Measurements from ENCODE around the gene SSRP1. TPM values are rescaled to one million over a fixed set of nuclear protein-coding genes. Genes with fewer than 3 reads are reported as not detected.

The SSRP1 gene
- total RNA-seq, 8 experiments from 2014 or later = 64.9 to 164 (median 101) TPM

- H3K4me1 ChIP-seq (replicated peaks in 1 of 2) = peaks cover 18 to 22% of the 10 kb centered on the region in 2 donors
- in situ Hi-C loops (cut with MboI; ENCODE audit: low pct_unique_long_range_greater_than_20kb in 2 of 9, low sequenced_read_pairs in 9 of 9, unreplicated experiment in 9 of 9) = loop anchor here in 2 of 9 experiments (25.0 kb wide), 2 partner anchors 129 to 179 kb away; partner anchors contain the start of genes RTN4RL2 (in 1 of the 2) and SLC43A1 (in 1 of the 2)
- no peak overlapping the region for H3K27ac ChIP-seq
- no peak overlapping the region for H3K4me3 ChIP-seq
- ATAC-seq (replicated peaks in 6 of 8) = no peak
- 100% methylated on average over 1 to 5 of the region's 11 CpGs; no CpG with 5 or more reads in 4 of the 10 experiments for WGBS, 10 experiments
Measured at GRCh38 chr11:57332694-57333440, 2.8 kb downstream of the SSRP1 start.

- no peak overlapping the region for H3K27ac ChIP-seq
- WGBS, 10 experiments = 73 to 100% (median 97%) methylated on average over 1 to 7 of the region's 14 CpGs; no CpG with 5 or more reads in 3 of the 10 experiments
- in situ Hi-C loops (cut with MboI; ENCODE audit: low pct_unique_long_range_greater_than_20kb in 2 of 9, low sequenced_read_pairs in 9 of 9, unreplicated experiment in 9 of 9) = loop anchor here in 2 of 9 experiments (25.0 kb wide), 2 partner anchors 131 to 181 kb away; partner anchors contain the start of genes RTN4RL2 (in 1 of the 2) and SLC43A1 (in 1 of the 2)
- no peak overlapping the region for H3K4me3 ChIP-seq
- peaks cover 15% of the 10 kb centered on the region in 2 donors for H3K4me1 ChIP-seq (replicated peaks in 1 of 2)
- ATAC-seq (replicated peaks in 6 of 8) = no peak
Measured at GRCh38 chr11:57331720-57332119, 4.0 kb downstream of the SSRP1 start.

- 80 to 100% (median 98%) methylated on average over 1 to 6 of the region's 9 CpGs; no CpG with 5 or more reads in 4 of the 10 experiments for WGBS, 10 experiments
- in situ Hi-C loops (cut with MboI; ENCODE audit: low pct_unique_long_range_greater_than_20kb in 2 of 9, low sequenced_read_pairs in 9 of 9, unreplicated experiment in 9 of 9) = loop anchor here in 2 of 9 experiments (25.0 kb wide), 2 partner anchors 132 to 182 kb away; partner anchors contain the start of genes RTN4RL2 (in 1 of the 2) and SLC43A1 (in 1 of the 2)
- ATAC-seq (replicated peaks in 6 of 8) = no peak
- no peak overlapping the region for H3K4me3 ChIP-seq
- H3K4me1 ChIP-seq (replicated peaks in 1 of 2) = peaks cover 17% of the 10 kb centered on the region in 2 donors
- H3K27ac ChIP-seq = no peak overlapping the region
Measured at GRCh38 chr11:57330029-57330428, 5.7 kb downstream of the SSRP1 start.

DNA sequence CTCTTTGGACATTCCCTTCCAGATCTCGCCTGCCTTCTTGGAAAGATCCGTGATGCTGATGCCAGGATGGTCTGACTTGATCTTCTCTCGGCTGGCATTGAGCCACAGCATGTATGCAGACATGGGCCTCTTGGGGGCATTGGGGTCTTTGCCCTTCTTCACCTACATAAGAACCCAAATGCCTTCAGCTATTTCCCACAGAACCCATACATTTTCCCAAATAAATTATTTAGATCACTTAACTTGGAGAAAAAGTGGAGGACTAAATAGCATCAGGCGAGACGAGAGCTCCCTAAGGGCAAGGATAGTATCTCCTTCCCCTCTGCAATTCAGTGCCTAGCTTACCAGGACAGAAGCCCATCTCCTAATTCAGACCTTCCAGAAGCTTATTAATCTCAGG, 8.0 kb downstream of the SSRP1 start:
- 95 to 100% (median 100%) methylated on average over 1 to 5 of the region's 5 CpGs; no CpG with 5 or more reads in 4 of the 10 experiments for WGBS, 10 experiments
- no peak overlapping the region for H3K27ac ChIP-seq
- in situ Hi-C loops (cut with MboI; ENCODE audit: low pct_unique_long_range_greater_than_20kb in 2 of 9, low sequenced_read_pairs in 9 of 9, unreplicated experiment in 9 of 9) = loop anchor here in 2 of 9 experiments (25.0 kb wide), 2 partner anchors 135 to 185 kb away; partner anchors contain the start of genes RTN4RL2 (in 1 of the 2) and SLC43A1 (in 1 of the 2)
- ATAC-seq (replicated peaks in 6 of 8) = no peak
- H3K4me1 ChIP-seq (replicated peaks in 1 of 2) = peaks cover 16 to 18% of the 10 kb centered on the region in 2 donors
- no peak overlapping the region for H3K4me3 ChIP-seq

- WGBS, 10 experiments = 10 to 69% (median 60%) methylated on average over 1 to 4 of the region's 6 CpGs; no CpG with 5 or more reads in 4 of the 10 experiments
- H3K4me3 ChIP-seq = peak overlapping the region; percentile 57 to 97 (median 86)
- H3K4me1 ChIP-seq (replicated peaks in 1 of 2) = peaks cover 29 to 33% of the 10 kb centered on the region in 2 donors
- H3K27ac ChIP-seq = peak overlapping the region; percentile 76 to 97
- in situ Hi-C loops (cut with MboI; ENCODE audit: low pct_unique_long_range_greater_than_20kb in 2 of 9, low sequenced_read_pairs in 9 of 9, unreplicated experiment in 9 of 9) = loop anchor here in 2 of 9 experiments (25.0 kb wide), 2 partner anchors 137 to 187 kb away; partner anchors contain the start of genes RTN4RL2 (in 1 of the 2) and SLC43A1 (in 1 of the 2)
- peak in 1 of 8 experiments; percentile 1 for ATAC-seq (replicated peaks in 6 of 8)
Measured at GRCh38 chr11:57325735-57326048, 10.0 kb downstream of the SSRP1 start.

GRCh38 chr11:57324886-57325734, 10.6 kb downstream of the SSRP1 start, which contains the start of gene TNKS1BP1:
TSS of gene TNKS1BP1 (minus strand) at chr11:57324952. CDS start at chr11:57321885, 3,067 bp downstream.
- Histone ChIP-seq H3K4me1 (replicated peaks in 1 of 2) (peaks cover 29 to 33% of the 10 kb centered on the region in 2 donors), H3K27ac (peak within 1 kb of the TSS; percentile 91 to 97), H3K4me3 (peak within 1 kb of the TSS; percentile 57 to 97 (median 86))
- WGBS, 10 experiments = 1 to 16% (median 6%) methylated on average over 7 to 23 of the region's 61 CpGs; no CpG with 5 or more reads in 5 of the 10 experiments
- ATAC-seq (replicated peaks in 6 of 8) = peak; percentile 69 to 90 (median 86)
- in situ Hi-C loops (cut with MboI; ENCODE audit: low pct_unique_long_range_greater_than_20kb in 2 of 9, low sequenced_read_pairs in 9 of 9, unreplicated experiment in 9 of 9) = loop anchor here in 3 of 9 experiments (25.0 kb wide), 3 partner anchors 137 to 187 kb away; partner anchors contain the start of genes RTN4RL2 (in 1 of the 3) and SLC43A1 (in 1 of the 3)

- H3K27ac ChIP-seq = peak overlapping the region; percentile 91 to 97
- in situ Hi-C loops (cut with MboI; ENCODE audit: low pct_unique_long_range_greater_than_20kb in 2 of 9, low sequenced_read_pairs in 9 of 9, unreplicated experiment in 9 of 9) = loop anchor here in 1 of 9 experiments (25.0 kb wide), 1 partner anchor 162 kb away; no protein-coding TSS in a partner anchor
- peak; percentile 0 to 48 (median 36) for ATAC-seq (replicated peaks in 6 of 8)
- H3K4me1 ChIP-seq (replicated peaks in 1 of 2) = peaks cover 29 to 33% of the 10 kb centered on the region in 2 donors
- H3K4me3 ChIP-seq = peak overlapping the region; percentile 57 to 97 (median 86)
- WGBS, 10 experiments = no CpG with 5 or more reads among the region's 64 CpGs
Measured at GRCh38 chr11:57324154-57324885, 11.4 kb downstream of the SSRP1 start.

DNA sequence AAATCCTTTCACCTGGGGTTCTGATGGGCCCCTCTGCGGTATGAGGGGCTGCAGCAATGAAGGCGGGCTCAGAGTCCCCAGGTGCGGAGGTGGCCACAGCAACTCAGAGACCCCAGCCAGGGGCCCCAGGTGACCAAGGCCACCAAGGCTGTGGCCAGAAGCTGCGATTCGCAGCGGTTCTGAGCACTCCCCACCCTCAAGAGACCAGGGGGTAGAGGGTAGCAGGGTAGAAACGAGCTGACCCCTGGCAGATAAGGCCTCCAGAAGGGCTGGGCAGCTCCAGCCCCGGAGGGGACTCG, 11.9 kb downstream of the SSRP1 start:
- H3K4me3 ChIP-seq = peak overlapping the region; percentile 57 to 97 (median 86)
- no peak for ATAC-seq (replicated peaks in 6 of 8)
- H3K4me1 ChIP-seq (replicated peaks in 1 of 2) = peaks cover 29 to 33% of the 10 kb centered on the region in 2 donors
- 20% methylated on average over 3 of the region's 9 CpGs; no CpG with 5 or more reads in 9 of the 10 experiments for WGBS, 10 experiments
- in situ Hi-C loops (cut with MboI; ENCODE audit: low pct_unique_long_range_greater_than_20kb in 2 of 9, low sequenced_read_pairs in 9 of 9, unreplicated experiment in 9 of 9) = loop anchor here in 1 of 9 experiments (25.0 kb wide), 1 partner anchor 162 kb away; no protein-coding TSS in a partner anchor
- peak overlapping the region; percentile 91 to 97 for H3K27ac ChIP-seq

- in situ Hi-C loops (cut with MboI; ENCODE audit: low pct_unique_long_range_greater_than_20kb in 2 of 9, low sequenced_read_pairs in 9 of 9, unreplicated experiment in 9 of 9) = loop anchor here in 1 of 9 experiments (25.0 kb wide), 1 partner anchor 161 kb away; no protein-coding TSS in a partner anchor
- H3K27ac ChIP-seq = peak overlapping the region; percentile 91 to 97
- 0 to 100% (median 28%) methylated on average over 1 to 2 of the region's 3 CpGs; no CpG with 5 or more reads in 6 of the 10 experiments for WGBS, 10 experiments
- H3K4me3 ChIP-seq = peak overlapping the region; percentile 57 to 97 (median 86)
- ATAC-seq (replicated peaks in 6 of 8) = no peak
- H3K4me1 ChIP-seq (replicated peaks in 1 of 2) = peaks cover 29 to 37% of the 10 kb centered on the region in 2 donors
Measured at GRCh38 chr11:57323167-57323854, 12.4 kb downstream of the SSRP1 start.

- peak; percentile 31 to 56 (median 41) for ATAC-seq (replicated peaks in 6 of 8)
- H3K27ac ChIP-seq = peak overlapping the region; percentile 33 to 97
- WGBS, 10 experiments = 0 to 12% (median 0%) methylated on average over 1 to 5 of the region's 13 CpGs; no CpG with 5 or more reads in 5 of the 10 experiments
Measured at GRCh38 chr11:57322256-57323166, 13.2 kb downstream of the SSRP1 start.

More at GRCh38 chr11:57322256-57323166, 13.2 kb downstream of the SSRP1 start:
- H3K4me3 ChIP-seq = peak overlapping the region in 4 of 5 donors; percentile 57 to 97 (median 88)
- H3K4me1 ChIP-seq (replicated peaks in 1 of 2) = peaks cover 29 to 45% of the 10 kb centered on the region in 2 donors
- in situ Hi-C loops (cut with MboI; ENCODE audit: low pct_unique_long_range_greater_than_20kb in 2 of 9, low sequenced_read_pairs in 9 of 9, unreplicated experiment in 9 of 9) = loop anchor here in 1 of 9 experiments (25.0 kb wide), 1 partner anchor 160 kb away; no protein-coding TSS in a partner anchor

Measured in motor neuron (in vitro differentiated cells).